Measurements from ENCODE around the gene TNFSF15.
"Not testable (repeated sequence)": the region's sequence is repeated elsewhere in the genome, so short reads cannot be mapped to it uniquely, and the experiment has no call there.

The TNFSF15 gene

DNA sequence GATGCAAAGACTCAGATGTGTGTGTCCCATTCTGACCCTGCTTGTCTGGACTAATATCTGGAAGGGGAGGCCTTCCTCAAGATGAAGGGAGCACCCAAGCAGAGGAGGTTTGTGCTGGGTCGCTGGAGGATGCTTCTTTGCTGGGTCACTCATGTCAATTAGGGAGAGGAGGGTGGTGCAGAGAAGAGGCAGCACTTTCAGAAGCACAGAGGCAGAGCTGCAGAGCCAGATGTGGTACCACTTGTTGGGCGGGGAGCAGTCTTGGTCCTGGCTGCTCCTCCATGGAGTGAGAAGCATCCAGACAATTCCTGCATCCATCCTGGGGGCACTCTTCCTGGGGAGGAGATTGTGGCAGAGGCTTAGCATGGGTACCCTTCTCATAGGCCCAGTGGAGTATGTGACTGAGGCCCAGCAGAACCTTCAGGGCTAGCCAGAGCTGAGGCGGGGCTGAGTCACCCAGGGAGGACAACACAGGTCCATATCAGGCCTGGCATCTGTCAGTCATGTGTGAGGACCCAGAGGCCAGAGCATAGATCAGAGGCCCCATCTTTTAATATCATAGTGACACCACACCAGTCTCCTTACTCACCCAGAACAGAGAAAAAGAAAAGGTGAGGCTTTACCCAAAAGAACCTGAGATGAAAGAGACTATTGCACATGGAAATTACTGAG is 59.8 kb downstream of the TNFSF15 start:
- no peaks in the 10 kb centered on the region for H3K4me1 Mint-ChIP-seq (ENCODE audit: low read depth in 2 of 2)
- H3K36me3 Mint-ChIP-seq (ENCODE audit: insufficient read depth): no peaks in the 10 kb centered on the region
- no peak overlapping the region for H3K4me3 Mint-ChIP-seq
- no peak overlapping the region for H3K27ac Mint-ChIP-seq
- no peaks in the 10 kb centered on the region for H3K9me3 Mint-ChIP-seq
- no peaks in the 10 kb centered on the region for H3K27me3 Mint-ChIP-seq
- ATAC-seq (replicated peaks): no peak
- DNase-seq: no peak

DNA sequence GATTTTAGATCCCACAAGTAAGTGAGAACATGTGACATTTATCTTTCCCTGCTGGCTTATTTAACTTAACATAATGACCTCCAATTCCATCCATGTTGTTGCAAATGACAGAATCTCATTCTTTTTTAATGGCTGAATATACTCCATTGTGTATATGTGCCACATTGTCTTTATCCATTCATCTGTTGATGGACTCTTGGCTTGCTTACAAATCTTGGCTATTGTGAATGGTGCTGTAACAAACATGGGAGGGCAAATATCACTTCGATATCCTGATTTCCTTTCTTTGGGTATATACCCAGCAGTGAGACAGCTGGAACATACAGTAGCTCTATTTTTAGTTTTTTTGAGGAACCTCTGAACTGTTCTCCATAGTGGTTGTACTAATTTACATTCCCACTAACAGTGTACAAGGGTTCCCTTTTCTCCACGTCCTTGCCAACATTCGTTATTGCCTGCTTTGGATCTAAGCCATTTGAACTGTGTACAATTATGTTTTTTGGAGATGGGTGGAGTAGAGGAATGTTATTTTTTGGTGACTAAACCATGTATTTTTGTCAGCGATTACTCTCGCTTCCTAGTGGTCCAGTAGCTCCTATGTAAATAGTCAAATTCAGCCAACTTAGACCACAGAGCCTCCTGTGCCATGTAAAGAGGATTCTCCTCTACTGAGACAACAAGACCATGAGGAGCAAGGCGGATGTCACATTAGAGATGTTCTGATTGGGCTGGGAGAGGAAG is 60.6 kb downstream of the TNFSF15 start:
- Mint-ChIP-seq H3K27me3 (no peaks in the 10 kb centered on the region), H3K27ac (no peak overlapping the region), H3K9me3 (no peaks in the 10 kb centered on the region), H3K4me3 (no peak overlapping the region), H3K36me3 (ENCODE audit: insufficient read depth) (no peaks in the 10 kb centered on the region), H3K4me1 (ENCODE audit: low read depth in 2 of 2) (no peaks in the 10 kb centered on the region)
- ATAC-seq (replicated peaks) (no peak), DNase-seq (no peak)

- Mint-ChIP-seq H3K4me1 (ENCODE audit: low read depth in 2 of 2) (peaks cover 6 to 8% of the 10 kb centered on the region in 2 donors), H3K9me3 (no peaks in the 10 kb centered on the region), H3K36me3 (ENCODE audit: insufficient read depth) (no peaks in the 10 kb centered on the region), H3K27ac (no peak overlapping the region), H3K27me3 (no peaks in the 10 kb centered on the region), H3K4me3 (no peak overlapping the region)
- ATAC-seq (replicated peaks) (no peak), DNase-seq (no peak)
These were observed 62.4 kb downstream of the TNFSF15 start for GRCh38 chr9:114743446-114743845.

- no peak overlapping the region for H3K4me3 Mint-ChIP-seq
- DNase-seq (no peak), ATAC-seq (replicated peaks) (no peak)
- no peaks in the 10 kb centered on the region for H3K9me3 Mint-ChIP-seq
- H3K4me1 Mint-ChIP-seq (ENCODE audit: low read depth in 2 of 2): peaks cover 8% of the 10 kb centered on the region in 2 donors
- no peaks in the 10 kb centered on the region for H3K27me3 Mint-ChIP-seq
- no peak overlapping the region for H3K27ac Mint-ChIP-seq
- no peaks in the 10 kb centered on the region for H3K36me3 Mint-ChIP-seq (ENCODE audit: insufficient read depth)
These were observed 62.9 kb downstream of the TNFSF15 start for GRCh38 chr9:114742947-114743346.

DNA sequence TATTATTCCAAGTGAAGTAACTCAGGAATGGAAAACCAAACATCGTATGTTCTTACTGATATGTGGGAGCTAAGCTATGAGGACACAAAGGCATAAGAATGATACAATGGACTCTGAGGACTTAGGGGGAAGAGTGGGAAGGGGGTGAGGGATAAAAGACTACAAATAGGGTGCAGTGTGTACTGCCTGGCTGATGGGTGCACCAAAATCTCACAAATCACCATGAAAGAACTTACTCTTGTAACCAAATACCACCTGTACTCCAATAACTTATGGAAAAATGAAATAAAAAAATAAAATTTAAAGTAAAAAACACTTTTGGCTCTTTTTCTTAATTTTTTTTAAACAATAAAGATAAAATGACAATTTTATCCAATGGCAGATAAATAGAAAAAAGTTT is 64.3 kb downstream of the TNFSF15 start:
- not testable (repeated sequence) for DNase-seq; H3K9me3 Mint-ChIP-seq; H3K27ac Mint-ChIP-seq; H3K4me3 Mint-ChIP-seq; H3K27me3 Mint-ChIP-seq; ATAC-seq (replicated peaks); H3K36me3 Mint-ChIP-seq (ENCODE audit: insufficient read depth)
- peaks cover 21 to 23% of the 10 kb centered on the region in 2 donors for H3K4me1 Mint-ChIP-seq (ENCODE audit: low read depth in 2 of 2)

DNA sequence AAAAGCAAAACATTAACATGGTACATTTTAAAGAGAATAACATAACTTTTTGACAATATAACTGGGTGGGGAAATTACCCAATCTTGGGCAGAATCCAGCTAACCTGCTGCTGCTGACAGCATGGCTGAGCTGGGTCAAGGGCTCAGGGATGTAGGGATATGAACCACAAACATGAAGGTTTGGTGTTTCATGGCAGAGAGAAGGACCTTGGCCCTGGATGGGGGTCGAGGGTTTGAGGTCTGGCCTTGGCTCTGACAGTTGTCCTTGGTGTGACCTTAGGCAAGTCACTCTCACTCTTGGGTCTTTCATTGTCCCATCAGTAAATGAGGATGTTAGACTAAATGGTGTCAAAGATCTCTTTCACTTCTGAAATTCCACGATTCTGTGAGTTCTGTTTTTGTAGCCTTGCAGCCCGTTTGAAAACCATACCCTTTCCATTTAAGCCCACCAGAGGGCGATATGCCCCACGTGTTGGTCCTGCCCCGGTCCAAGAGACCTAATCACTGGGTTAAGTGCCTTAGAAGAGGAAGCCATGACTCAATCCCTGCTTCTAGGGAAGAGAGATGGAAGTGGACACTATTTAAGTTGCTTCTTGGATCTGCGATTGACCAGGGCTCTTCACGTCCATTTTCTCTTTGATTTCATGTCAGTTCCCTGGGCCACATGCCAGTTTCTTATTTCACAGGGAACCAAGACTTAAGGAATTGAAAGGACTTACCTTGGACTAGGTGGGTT is 67.1 kb downstream of the TNFSF15 start:
- ATAC-seq (replicated peaks): peak; percentile 80
- peak; percentile 70 to 74 (median 71) for DNase-seq
- Mint-ChIP-seq H3K4me1 (ENCODE audit: low read depth in 2 of 2) (peaks cover 32 to 35% of the 10 kb centered on the region in 2 donors), H3K4me3 (no peak overlapping the region), H3K27me3 (no peaks in the 10 kb centered on the region), H3K36me3 (ENCODE audit: insufficient read depth) (peaks cover 3% of the 10 kb centered on the region), H3K9me3 (no peaks in the 10 kb centered on the region), H3K27ac (peak overlapping the region; percentile 38 to 89)

- DNase-seq (no peak), ATAC-seq (replicated peaks) (no peak)
- no peaks in the 10 kb centered on the region for H3K27me3 Mint-ChIP-seq
- H3K9me3 Mint-ChIP-seq: no peaks in the 10 kb centered on the region
- H3K4me1 Mint-ChIP-seq (ENCODE audit: low read depth in 2 of 2): peaks cover 32 to 35% of the 10 kb centered on the region in 2 donors
- H3K4me3 Mint-ChIP-seq: peak overlapping the region; percentile 46 to 71
- H3K36me3 Mint-ChIP-seq (ENCODE audit: insufficient read depth): peaks cover 3% of the 10 kb centered on the region
- H3K27ac Mint-ChIP-seq: peak overlapping the region; percentile 80 to 89
These were observed 68.0 kb downstream of the TNFSF15 start for GRCh38 chr9:114737847-114738246.

GRCh38 chr9:114737118-114737517 is 68.7 kb downstream of the TNFSF15 start:
- Mint-ChIP-seq H3K4me1 (ENCODE audit: low read depth in 2 of 2) (peaks cover 32 to 35% of the 10 kb centered on the region in 2 donors), H3K9me3 (no peaks in the 10 kb centered on the region), H3K36me3 (ENCODE audit: insufficient read depth) (peaks cover 3% of the 10 kb centered on the region), H3K27me3 (no peaks in the 10 kb centered on the region), H3K4me3 (peak overlapping the region; percentile 46 to 71), H3K27ac (peak overlapping the region; percentile 80 to 89)
- ATAC-seq (replicated peaks): peak; percentile 16
- no peak for DNase-seq

- H3K4me1 Mint-ChIP-seq (ENCODE audit: low read depth in 2 of 2): peaks cover 32 to 35% of the 10 kb centered on the region in 2 donors
- peak overlapping the region; percentile 55 to 71 for H3K4me3 Mint-ChIP-seq
These were observed 70.1 kb downstream of the TNFSF15 start for GRCh38 chr9:114735704-114736103.

GRCh38 chr9:114735139-114735538 is 70.7 kb downstream of the TNFSF15 start:
- not testable (repeated sequence) for DNase-seq
- peak overlapping the region; percentile 55 to 71 for H3K4me3 Mint-ChIP-seq
- peak overlapping the region; percentile 65 to 80 for H3K27ac Mint-ChIP-seq

More at GRCh38 chr9:114735704-114736103, 70.1 kb downstream of the TNFSF15 start:
- DNase-seq (peak in 1 of 3 experiments; percentile 15), ATAC-seq (replicated peaks) (peak; percentile 68)
- Mint-ChIP-seq H3K36me3 (ENCODE audit: insufficient read depth) (peaks cover 3% of the 10 kb centered on the region), H3K9me3 (no peaks in the 10 kb centered on the region), H3K27ac (peak overlapping the region; percentile 80 to 89), H3K27me3 (no peaks in the 10 kb centered on the region)

More at GRCh38 chr9:114735139-114735538, 70.7 kb downstream of the TNFSF15 start:
- not testable (repeated sequence) for H3K9me3 Mint-ChIP-seq; H3K36me3 Mint-ChIP-seq (ENCODE audit: insufficient read depth); H3K27me3 Mint-ChIP-seq
- H3K4me1 Mint-ChIP-seq (ENCODE audit: low read depth in 2 of 2): peaks cover 32 to 35% of the 10 kb centered on the region in 2 donors
- ATAC-seq (replicated peaks): peak; percentile 56
